ENCODE measurements around the gene ASAP2.

ASAP2 gene

DNA sequence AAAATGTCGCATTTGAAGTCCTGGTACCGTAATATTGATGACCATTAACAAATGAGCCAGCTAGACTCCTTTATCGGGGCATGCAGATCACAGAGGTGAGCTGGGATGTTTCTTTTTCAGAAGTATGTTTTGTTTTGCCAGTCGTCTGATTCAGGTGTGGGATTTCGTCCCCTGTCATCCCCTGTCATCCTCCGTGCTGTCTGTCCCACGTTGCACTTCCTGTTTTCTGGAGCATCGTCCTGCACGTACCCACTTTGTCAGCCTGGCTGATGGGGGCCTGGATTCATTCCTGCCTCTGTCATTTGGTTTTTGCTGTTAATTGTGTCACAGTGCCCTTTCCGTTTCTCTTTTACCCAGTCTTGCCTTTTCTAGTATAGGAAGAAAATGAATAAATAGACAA, 72.8 kb downstream of the ASAP2 start:
- DNase-seq: no peak

GRCh38 chr2:9280224-9280623, 73.6 kb downstream of the ASAP2 start:
- no peak for DNase-seq

GRCh38 chr2:9281145-9281544, 74.5 kb downstream of the ASAP2 start:
- no peak for DNase-seq

DNA sequence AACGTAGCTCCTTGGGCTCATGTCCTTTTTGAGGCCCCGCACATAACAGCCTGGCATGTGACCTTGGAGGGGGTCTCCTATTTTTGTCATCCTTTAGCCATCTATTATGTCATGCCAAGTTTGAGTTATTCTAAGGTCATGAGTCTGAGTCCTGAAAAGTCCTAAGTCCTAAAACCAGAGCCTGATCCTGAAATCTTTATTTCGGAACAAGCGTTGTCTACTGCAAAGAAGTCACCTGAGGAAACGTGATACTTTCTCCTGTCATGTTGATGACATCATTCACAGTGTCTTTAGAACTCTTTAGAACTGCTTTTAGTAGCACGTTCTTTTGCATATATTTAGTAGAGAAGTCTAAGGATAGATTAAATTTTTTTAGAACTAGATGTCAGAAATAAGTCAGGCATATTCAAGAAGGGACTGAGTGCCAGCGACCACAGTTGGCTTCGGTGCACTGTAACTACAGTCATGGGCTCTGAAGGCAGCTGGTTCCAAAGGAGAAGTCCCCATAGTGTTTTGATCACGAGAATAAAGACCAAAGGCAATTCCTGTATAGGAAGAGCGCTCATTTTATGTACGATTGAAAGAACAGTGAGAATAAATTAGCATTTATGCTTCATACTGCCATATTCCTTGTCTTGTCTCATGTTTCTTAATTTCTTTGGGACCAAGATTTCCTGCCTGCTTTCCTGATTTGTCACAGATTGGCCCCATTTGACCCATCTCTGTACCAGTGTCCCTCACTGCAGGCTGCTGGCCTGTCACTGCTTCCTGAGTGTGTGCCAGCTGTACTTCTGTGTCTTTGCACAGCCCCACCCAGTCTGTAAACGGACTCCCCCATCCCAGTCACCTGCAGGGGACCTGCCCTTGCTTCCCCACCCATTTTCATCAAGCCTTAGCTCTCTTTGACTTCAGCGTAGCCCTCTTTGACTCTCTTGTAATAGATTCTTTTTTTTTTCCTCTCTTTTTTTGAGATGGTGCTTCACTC, 75.8 kb downstream of the ASAP2 start:
- DNase-seq: no peak

DNA sequence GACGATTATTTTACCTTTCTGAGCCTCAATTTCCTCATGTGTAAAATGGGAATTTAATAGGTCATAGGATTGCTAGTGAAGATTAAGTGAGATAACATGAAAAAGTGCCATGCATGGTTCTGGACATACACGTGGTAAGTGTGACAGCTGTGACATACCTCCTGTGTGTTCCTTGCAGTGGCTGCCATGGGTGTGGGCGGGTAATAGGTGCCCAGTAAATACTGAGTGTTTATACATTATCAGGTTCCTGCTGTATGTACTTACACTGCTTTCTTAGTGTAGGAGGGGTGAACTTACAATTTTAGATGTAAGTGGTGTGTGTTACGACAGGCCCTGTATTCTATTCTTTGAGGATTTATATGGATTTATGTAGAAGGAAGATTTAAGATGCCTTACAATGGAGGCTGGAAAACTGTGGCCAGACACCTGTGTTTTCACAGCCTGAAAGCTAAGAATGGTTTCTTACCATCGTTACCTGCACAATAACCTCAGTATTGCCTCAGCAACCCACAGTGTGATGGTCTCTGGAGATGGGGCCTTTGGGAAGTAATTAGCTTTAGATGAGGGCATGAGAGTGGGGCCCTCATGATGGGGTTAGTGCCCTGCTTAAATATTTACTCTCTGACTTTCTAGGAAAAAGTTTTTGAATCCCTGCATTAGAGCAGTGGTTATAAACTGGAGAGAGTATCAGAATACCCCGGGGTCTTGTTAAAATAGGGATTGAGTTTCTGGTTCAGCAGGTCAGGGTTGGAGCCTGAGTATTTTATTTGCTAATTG, 78.1 kb downstream of the ASAP2 start:
- no peak for DNase-seq

DNA sequence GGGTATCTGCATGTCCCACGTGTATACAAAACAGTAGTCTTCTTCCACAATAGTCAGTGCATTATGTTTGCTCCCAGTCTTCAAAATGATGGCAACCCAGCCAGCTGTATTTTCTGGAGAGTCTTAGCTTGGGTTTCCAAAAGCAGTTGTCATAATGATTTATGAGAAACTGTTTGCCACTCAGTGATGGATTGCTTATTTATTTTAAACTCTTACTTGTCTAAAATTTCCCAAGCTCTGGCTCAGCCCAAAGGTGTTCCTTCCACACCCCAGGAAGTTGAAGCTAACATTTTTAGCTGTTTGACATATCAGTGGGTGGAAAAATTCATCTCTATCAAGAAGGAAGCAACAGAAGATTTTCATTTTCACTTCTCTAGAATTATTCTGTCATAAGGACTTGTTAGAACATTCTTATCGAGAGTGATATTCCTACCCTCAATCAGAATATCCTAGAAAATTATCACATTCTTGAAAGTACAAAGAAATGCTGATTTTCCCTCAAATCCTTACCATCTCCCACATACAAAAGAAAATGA, 78.8 kb downstream of the ASAP2 start:
- no peak for DNase-seq

DNA sequence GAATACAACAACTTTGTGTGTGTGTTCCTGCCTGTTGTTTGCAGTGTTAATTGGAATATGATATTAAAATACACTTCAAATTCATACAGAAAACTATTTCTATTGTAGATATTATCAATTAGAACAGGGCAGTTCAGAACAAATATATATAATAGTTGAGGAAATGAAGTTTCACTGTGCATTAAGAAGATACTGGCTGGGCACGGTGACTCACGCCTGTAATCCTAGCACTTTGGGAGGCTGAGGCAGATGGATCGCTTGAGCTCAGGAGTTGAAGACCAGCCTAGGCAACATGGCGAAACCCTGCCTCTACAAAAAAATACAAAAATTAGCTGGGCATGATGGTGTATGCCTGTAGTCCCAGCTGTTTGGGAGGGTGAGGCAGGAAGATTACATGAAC, 79.3 kb downstream of the ASAP2 start:
- no peak for DNase-seq

DNA sequence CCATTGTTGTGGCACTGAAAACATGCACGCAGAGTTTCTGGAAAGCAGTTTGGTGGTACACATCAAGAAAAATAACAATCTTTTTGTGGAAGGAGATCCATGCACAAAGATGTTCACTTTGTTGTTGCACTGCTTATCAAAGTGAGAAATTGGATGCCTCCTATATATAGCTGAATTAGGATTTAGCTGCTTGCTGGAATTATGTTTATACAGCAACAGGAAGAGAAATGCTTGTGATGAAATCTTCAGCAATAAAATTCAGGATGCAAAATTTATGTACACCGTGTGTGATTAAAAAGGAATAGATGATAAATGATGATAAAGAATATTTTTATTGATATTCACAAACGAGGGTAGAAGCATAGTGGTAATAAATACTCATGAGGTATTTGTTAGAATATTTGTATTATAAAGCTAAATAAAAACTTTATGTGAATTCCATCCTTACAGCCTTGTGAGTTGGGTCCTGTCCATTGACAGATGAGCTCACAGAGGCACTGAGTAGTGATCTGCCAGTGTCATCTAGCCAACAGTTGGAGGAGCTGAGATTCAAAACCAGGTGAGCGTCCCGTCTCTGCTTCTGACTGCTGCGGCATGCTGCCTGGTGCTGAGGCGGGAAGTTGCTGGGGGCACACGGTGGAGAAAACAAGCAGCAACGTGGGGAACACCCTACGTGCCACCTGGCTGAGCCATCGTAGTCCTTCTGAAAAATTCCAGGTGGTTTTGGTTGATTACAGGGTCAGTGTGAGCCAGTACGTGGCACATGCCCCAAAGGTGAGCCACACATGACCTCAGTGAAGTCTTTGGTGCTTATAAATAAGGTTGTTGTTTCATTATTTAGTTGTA, 80.2 kb downstream of the ASAP2 start:
- DNase-seq: no peak

DNA sequence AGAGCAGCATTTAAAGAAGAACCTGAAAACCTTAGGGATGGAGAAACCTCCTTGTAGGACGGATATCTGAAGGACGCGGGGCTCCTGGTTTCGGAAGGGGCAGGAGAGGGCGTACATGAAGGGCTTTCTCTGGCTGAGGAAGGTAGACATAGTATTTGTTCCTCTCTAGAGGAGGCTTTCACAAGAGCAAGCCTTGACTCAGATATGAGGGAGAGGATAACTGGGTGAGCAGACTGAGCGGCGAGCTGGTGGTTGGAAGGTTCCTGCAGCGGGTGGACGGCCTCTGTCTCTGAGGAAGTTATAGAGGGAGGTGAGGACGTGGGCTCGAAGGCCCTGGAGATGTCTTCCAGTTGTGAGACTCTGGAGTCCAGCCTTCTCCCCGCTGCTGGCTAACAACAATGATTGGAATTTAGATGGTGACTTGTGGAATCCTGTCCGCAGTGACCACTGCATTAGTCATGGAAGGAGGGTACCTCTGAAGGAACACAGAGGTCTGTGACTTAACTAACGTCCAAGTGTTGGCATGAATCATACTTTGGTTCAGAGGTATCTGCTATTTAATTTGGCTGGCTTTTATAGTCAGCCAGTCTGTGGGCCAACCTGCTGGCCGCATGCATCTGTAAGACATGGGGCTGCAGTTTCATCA, 80.9 kb downstream of the ASAP2 start:
- DNase-seq: no peak

GRCh38 chr2:9288233-9288632, 81.6 kb downstream of the ASAP2 start:
- no peak for DNase-seq

GRCh38 chr2:9288681-9289338, 82.2 kb downstream of the ASAP2 start:
- DNase-seq: no peak

GRCh38 chr2:9291331-9291730, 84.7 kb downstream of the ASAP2 start:
- DNase-seq: no peak

DNA sequence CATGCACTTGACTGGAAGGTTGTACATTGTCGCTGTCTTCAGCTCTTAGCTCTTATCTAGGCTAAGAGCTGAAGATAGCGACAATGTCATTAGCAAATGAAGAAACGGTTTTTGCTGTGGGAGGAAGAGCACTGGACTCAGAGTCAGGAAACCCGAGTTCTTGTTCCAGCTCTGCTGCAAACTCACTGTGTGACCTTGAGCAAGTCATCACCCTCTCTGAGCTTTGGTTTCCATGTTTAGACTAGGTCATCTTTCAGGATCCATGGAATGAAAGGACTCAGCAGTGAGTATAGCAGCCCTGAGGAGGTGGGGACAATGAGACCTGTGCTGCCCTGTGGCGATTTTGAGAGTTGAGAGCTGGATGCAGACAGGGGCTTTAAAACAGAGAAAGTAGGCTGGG, 85.3 kb downstream of the ASAP2 start:
- DNase-seq: no peak

- DNase-seq: no peak
Observed at GRCh38 chr2:9292426-9292825, 85.8 kb downstream of the ASAP2 start.

DNA sequence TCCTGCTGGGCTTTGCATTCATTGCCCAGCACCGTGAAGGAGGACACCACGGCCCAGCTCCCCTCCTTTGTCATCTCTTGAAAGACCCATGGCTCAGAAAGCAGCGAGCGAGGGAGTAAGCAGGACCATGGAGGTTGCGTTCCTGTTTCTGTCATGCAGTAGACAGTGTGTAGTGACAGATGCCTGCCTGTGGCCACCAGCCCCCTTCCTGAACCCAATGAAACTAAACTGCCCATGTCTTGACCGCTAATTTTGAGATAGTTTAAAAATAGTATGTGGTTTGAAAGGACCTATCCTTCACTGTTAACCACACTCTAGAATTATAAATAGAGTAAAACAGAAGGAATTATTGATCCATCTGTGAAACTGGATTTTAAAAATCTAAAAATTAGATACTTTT, 88.2 kb downstream of the ASAP2 start:
- no peak for DNase-seq

- no peak for DNase-seq
Observed at GRCh38 chr2:9296559-9296958, 89.9 kb downstream of the ASAP2 start.

DNA sequence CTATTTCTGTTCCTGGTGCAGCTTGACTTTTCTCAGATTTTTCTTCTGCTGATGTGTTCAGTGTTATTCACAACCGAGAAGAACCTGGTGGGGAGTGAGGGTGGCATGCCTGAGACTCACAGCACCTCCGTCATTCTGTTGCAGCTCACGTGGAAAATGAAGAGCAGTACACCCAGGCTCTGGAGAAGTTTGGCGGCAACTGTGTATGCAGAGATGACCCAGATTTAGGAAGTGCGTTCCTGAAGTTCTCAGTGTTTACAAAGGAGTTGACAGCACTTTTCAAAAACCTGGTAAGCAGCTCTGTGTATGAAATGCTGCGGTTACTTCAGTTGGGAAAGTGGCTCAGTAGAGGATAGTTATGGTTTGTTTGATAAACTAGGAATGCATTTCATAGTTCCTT, 90.5 kb downstream of the ASAP2 start:
- DNase-seq: no peak

DNA sequence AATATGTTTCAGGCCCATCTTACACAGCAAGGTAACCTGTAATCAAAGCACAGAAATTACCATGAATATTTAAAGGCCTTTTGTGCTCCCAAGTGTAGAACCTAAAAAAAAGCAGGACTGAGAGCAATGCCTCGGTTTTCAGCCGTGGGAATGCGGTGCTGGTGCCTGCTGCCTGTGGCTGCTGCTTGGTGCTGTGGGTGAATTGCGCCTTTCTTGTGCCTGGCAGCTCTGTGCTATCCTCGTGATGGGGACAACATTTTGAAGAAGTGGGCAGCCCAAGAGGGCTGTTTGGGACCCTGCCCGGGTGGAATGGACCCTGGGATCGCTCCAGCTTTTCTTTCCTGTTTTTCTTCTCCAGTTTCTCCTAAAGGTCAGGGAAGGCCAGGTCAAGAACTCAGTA, 91.2 kb downstream of the ASAP2 start:
- DNase-seq: no peak

GRCh38 chr2:9298583-9298982, 92.0 kb downstream of the ASAP2 start:
- no peak for DNase-seq

GRCh38 chr2:9299161-9300100, 92.8 kb downstream of the ASAP2 start:
- no peak for DNase-seq

DNA sequence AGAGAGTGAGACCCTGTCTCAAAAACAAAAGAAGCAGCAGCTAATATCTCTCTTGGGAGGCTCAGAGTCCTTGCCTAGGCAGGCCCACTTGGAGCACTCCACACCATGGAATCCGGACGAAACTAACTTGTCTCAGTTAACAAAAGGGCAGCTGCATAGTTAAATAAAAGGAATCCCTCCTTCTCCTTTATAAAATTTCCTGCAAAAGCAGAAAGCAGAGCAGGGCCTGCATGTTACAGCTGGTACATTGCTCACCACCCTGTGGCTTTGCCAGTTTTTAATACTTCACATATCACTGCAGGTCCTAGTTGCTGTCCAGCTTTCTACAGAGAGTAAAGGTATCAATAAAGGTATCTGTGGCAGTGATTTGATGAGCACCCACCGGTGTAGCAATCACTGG, 93.6 kb downstream of the ASAP2 start:
- no peak for DNase-seq

Data from left hindlimb (tissue), 1 donor.